Measurements from ENCODE around the gene EDRF1.

DNA sequence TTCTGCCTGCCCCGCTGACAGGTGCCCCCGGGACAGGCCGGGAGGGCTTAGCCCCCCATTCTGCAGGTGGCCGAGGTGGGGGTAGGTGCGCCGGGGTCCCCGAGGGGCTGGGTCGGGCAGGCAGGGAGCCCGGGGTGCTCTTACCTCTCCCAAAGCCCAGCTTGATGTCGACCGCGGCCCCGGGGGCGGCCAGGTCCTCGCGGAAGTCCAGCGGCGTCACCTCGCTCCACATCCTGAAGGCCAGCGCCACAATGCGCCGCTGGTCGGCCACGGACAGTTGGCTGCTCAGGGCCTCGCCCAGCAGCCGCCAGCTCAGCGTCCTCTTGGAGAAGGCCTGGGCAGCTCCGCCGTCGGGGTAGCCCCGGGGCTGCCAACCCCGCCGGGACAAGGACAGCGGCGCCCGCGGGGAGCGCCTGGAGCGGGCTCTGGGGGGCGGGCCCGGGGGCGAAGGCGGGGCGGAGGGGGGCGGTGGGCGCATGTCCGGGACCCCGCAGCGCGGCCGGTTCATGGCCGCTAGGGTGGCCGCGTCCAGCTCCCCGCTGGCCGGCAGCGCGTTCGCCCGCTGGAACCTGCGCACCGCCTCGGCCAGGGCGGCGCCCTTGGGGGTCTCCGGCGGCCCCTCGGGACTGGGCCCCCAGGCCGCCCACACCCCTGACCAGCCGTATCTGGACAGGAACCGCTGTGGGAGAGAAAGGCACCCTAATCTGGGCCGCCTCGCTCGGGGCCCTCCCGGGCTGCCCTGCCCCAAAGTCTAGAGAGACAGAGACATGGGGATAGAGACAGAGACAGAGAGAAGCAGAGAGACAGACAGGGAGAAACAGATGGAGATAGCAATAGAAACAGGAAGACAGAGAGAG is 54.4 kb downstream of the EDRF1 start:
- no peak for TF ChIP-seq CTCF (IDR thresholded peaks at IDR 0.05; ENCODE audit: low read depth, low read length)
- no peak for TF ChIP-seq POLR2A (IDR thresholded peaks at IDR 0.05; ENCODE audit: extremely low read depth, insufficient read length)
